Nephron progenitor cell (in vitro differentiated cells): Measurements from ENCODE around the gene GABRR2.
"Not testable (repeated sequence)": the region's sequence is repeated elsewhere in the genome, so short reads cannot be mapped to it uniquely, and the experiment has no call there.

Experiments used
- DNase-seq: peaks from one replicate; pipeline ENCODE4 v3.0.0; 2021
- H3K27ac Mint-ChIP-seq: 2 replicates; pipeline ENCODE4 v1.8.0; 2021; ENCODE audit warnings: mild to moderate bottlenecking, moderate library complexity, mixed read lengths
- H3K27me3 Mint-ChIP-seq: 2 replicates; pipeline ENCODE4 v1.8.0; 2021; ENCODE audit warnings: mild to moderate bottlenecking, low read depth, mixed read lengths; ENCODE audit not compliant: poor library complexity
- H3K36me3 Mint-ChIP-seq: 2 replicates; pipeline ENCODE4 v1.8.0; 2021; ENCODE audit warnings: low read depth, mixed read lengths
- H3K4me1 Mint-ChIP-seq: 2 replicates; pipeline ENCODE4 v1.8.0; 2021; ENCODE audit warnings: mixed read lengths
- H3K4me3 Mint-ChIP-seq: 2 replicates; pipeline ENCODE4 v1.8.0; 2021; ENCODE audit warnings: mild to moderate bottlenecking, moderate library complexity, mixed read lengths
- H3K9me3 Mint-ChIP-seq: 2 replicates; pipeline ENCODE4 v1.8.0; 2021; ENCODE audit warnings: mild to moderate bottlenecking, moderate library complexity, mixed read lengths
- CTCF ChIP-seq: fragments of 200-600 bp; sonication (generic); IDR thresholded peaks from 2 replicates; pipeline ENCODE4 v1.5.0; 2021; ENCODE audit warnings: antibody characterized with exemption

The GABRR2 gene

GRCh38 chr6:89244241-89244985 is 70.7 kb downstream of the GABRR2 start:
- no peaks in the 10 kb centered on the region for H3K9me3 Mint-ChIP-seq
- H3K27ac Mint-ChIP-seq: no peak overlapping the region
- H3K4me3 Mint-ChIP-seq: no peak overlapping the region
- DNase-seq: no peak
- no peaks in the 10 kb centered on the region for H3K36me3 Mint-ChIP-seq
- peaks cover 7% of the 10 kb centered on the region for H3K27me3 Mint-ChIP-seq
- no peak for TF ChIP-seq CTCF
- H3K4me1 Mint-ChIP-seq: peaks cover 25% of the 10 kb centered on the region

GRCh38 chr6:89243331-89243629 is 71.8 kb downstream of the GABRR2 start:
- H3K27me3 Mint-ChIP-seq: peaks cover 7% of the 10 kb centered on the region
- H3K27ac Mint-ChIP-seq: peak overlapping the region; percentile 7
- no peaks in the 10 kb centered on the region for H3K9me3 Mint-ChIP-seq
- H3K36me3 Mint-ChIP-seq: no peaks in the 10 kb centered on the region
- H3K4me3 Mint-ChIP-seq: no peak overlapping the region
- no peak for TF ChIP-seq CTCF
- H3K4me1 Mint-ChIP-seq: peaks cover 25% of the 10 kb centered on the region
- DNase-seq: no peak

- Mint-ChIP-seq H3K36me3 (no peaks in the 10 kb centered on the region), H3K27me3 (peaks cover 9% of the 10 kb centered on the region), H3K27ac (no peak overlapping the region), H3K4me1 (peaks cover 25% of the 10 kb centered on the region), H3K9me3 (no peaks in the 10 kb centered on the region), H3K4me3 (no peak overlapping the region)
- no peak for DNase-seq
- TF ChIP-seq CTCF: peak; percentile 38
These were observed 72.3 kb downstream of the GABRR2 start for GRCh38 chr6:89242574-89243330.

- peaks cover 22% of the 10 kb centered on the region for H3K4me1 Mint-ChIP-seq
- peaks cover 15% of the 10 kb centered on the region for H3K36me3 Mint-ChIP-seq
- H3K27ac Mint-ChIP-seq: no peak overlapping the region
- no peak overlapping the region for H3K4me3 Mint-ChIP-seq
- peak; percentile 9 for TF ChIP-seq CTCF
- H3K9me3 Mint-ChIP-seq: peaks cover 23% of the 10 kb centered on the region
- no peak for DNase-seq
- peaks cover 6% of the 10 kb centered on the region for H3K27me3 Mint-ChIP-seq
These were observed 75.8 kb downstream of the GABRR2 start for GRCh38 chr6:89239338-89239737.

GRCh38 chr6:89237158-89237557 is 77.9 kb downstream of the GABRR2 start:
- H3K4me1 Mint-ChIP-seq: peaks cover under 1% of the 10 kb centered on the region
- TF ChIP-seq CTCF: no peak
- H3K27ac Mint-ChIP-seq: no peak overlapping the region
- no peak for DNase-seq
- peaks cover 42% of the 10 kb centered on the region for H3K9me3 Mint-ChIP-seq
- H3K27me3 Mint-ChIP-seq: peaks cover 6% of the 10 kb centered on the region
- H3K36me3 Mint-ChIP-seq: peaks cover 26% of the 10 kb centered on the region
- no peak overlapping the region for H3K4me3 Mint-ChIP-seq

- DNase-seq, H3K27ac Mint-ChIP-seq, H3K4me1 Mint-ChIP-seq, H3K27me3 Mint-ChIP-seq, H3K4me3 Mint-ChIP-seq: not testable (repeated sequence)
- Mint-ChIP-seq H3K9me3 (peaks cover 54% of the 10 kb centered on the region), H3K36me3 (peaks cover 37% of the 10 kb centered on the region)
These were observed 81.5 kb downstream of the GABRR2 start for GRCh38 chr6:89233605-89234004.
